ENCODE results near the gene GPR179. TPM values are rescaled to one million over a fixed set of nuclear protein-coding genes. Genes with fewer than 3 reads are reported as not detected.

Gene GPR179
- total RNA-seq: 1.2 TPM

- no peak for DNase-seq (ENCODE audit: low spot score in 2 of 2)
These were observed at the start of gene GPR179 for GRCh38 chr17:38343608-38344419. GPR179 (minus strand) TSS chr17:38343956; CDS start chr17:38343789, 167 bp downstream.

GRCh38 chr17:38379448-38379847 is 35.7 kb upstream of the GPR179 start:
- FAIRE-seq: no peak
- DNase-seq (ENCODE audit: low spot score in 2 of 2): no peak

More at GRCh38 chr17:38343608-38344419, at the start of gene GPR179:
- no peak for FAIRE-seq

- FAIRE-seq (no peak), DNase-seq (ENCODE audit: low spot score in 2 of 2) (no peak)
These were observed 25.5 kb upstream of the GPR179 start for GRCh38 chr17:38369124-38369886.

- FAIRE-seq: no peak
- no peak for DNase-seq (ENCODE audit: low spot score in 2 of 2)
These were observed 21.0 kb upstream of the GPR179 start for GRCh38 chr17:38364741-38365140.

- no peak for DNase-seq (ENCODE audit: low spot score in 2 of 2)
- no peak for FAIRE-seq
These were observed 19.3 kb upstream of the GPR179 start for GRCh38 chr17:38363016-38363415.

- DNase-seq (ENCODE audit: low spot score in 2 of 2) (no peak), FAIRE-seq (no peak)
These were observed 18.1 kb upstream of the GPR179 start for GRCh38 chr17:38361694-38362465.

GRCh38 chr17:38358586-38359513 is 15.1 kb upstream of the GPR179 start:
- FAIRE-seq (no peak), DNase-seq (ENCODE audit: low spot score in 2 of 2) (no peak)

- FAIRE-seq (no peak), DNase-seq (ENCODE audit: low spot score in 2 of 2) (no peak)
These were observed 13.8 kb upstream of the GPR179 start for GRCh38 chr17:38357486-38358123.

- DNase-seq (ENCODE audit: low spot score in 2 of 2) (no peak), FAIRE-seq (no peak)
These were observed 11.5 kb upstream of the GPR179 start for GRCh38 chr17:38355251-38355650.

- FAIRE-seq (no peak), DNase-seq (ENCODE audit: low spot score in 2 of 2) (no peak)
These were observed 10.7 kb upstream of the GPR179 start for GRCh38 chr17:38354466-38354865.

GRCh38 chr17:38353668-38354067 is 9.9 kb upstream of the GPR179 start:
- no peak for FAIRE-seq
- DNase-seq (ENCODE audit: low spot score in 2 of 2): no peak

- DNase-seq (ENCODE audit: low spot score in 2 of 2) (no peak), FAIRE-seq (no peak)
These were observed 9.4 kb upstream of the GPR179 start for GRCh38 chr17:38353086-38353604.

GRCh38 chr17:38352245-38353085 is 8.7 kb upstream of the GPR179 start:
- FAIRE-seq (no peak), DNase-seq (ENCODE audit: low spot score in 2 of 2) (peak in 1 of 2 donors; percentile 44)

GRCh38 chr17:38351412-38352222 is 7.9 kb upstream of the GPR179 start, which contains the start of gene SOCS7:
SOCS7 (plus strand) TSS chr17:38351844; CDS start chr17:38352053, 209 bp downstream.
- FAIRE-seq: no peak
- peak; percentile 95 to 97 for DNase-seq (ENCODE audit: low spot score in 2 of 2)

GRCh38 chr17:38350035-38350434 is 6.3 kb upstream of the GPR179 start:
- no peak for DNase-seq (ENCODE audit: low spot score in 2 of 2)
- FAIRE-seq: no peak

GRCh38 chr17:38349097-38349730 is 5.5 kb upstream of the GPR179 start:
- FAIRE-seq (no peak), DNase-seq (ENCODE audit: low spot score in 2 of 2) (peak in 1 of 2 donors; percentile 59)

- no peak for DNase-seq (ENCODE audit: low spot score in 2 of 2)
- FAIRE-seq: no peak
These were observed 2.0 kb upstream of the GPR179 start for GRCh38 chr17:38345743-38346142.

Measured in frontal cortex (tissue), 4 donors.